ENCODE results near the gene STK32C.
"Not testable (repeated sequence)": the region's sequence is repeated elsewhere in the genome, so short reads cannot be mapped to it uniquely, and the experiment has no call there.

STK32C gene

DNA sequence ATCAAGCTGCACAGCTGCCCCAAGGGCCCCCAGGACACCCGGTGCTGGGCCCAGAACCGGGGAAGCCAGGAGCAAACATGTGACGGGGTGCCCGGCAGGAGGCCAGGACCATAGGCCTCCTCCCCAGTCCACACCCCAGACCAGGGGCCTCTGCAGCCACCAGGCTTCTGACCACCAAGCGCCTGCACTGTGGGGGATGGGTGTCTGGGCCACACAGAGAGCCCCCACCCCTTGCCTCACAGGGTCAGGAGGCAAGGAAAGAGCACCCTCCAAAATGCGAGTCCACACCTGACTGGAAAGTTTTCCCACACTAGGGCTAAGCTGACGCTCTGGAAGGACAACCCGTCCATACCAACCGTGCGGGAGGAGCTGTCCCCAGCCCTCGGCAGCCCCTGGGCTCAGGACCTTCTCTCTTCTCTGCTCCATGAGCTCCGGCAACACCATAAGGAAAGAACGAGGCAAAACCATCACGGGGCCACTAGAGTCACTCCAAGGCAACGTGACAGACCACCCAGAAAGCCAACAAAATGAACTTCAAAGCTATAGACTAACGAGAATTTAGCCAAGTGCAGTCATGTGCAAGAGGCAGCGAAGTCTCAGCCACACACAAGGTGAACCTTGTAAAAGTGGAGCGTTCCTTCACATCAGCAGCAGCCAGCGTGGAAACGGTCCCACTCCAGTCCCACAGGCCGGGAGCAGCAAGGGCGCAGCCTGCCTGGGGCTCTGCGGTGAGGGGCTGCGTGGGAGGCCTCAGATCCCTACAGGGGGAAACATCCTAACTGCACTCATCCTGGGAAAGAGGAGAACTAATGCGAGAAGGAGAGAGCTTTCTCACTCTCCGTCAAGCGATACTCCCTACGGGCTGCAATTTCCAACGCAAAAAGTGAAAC, 5.1 kb downstream of the STK32C start:
- no peak for DNase-seq (ENCODE audit: low read depth in 1 of 2, low spot score in 1 of 2)

DNA sequence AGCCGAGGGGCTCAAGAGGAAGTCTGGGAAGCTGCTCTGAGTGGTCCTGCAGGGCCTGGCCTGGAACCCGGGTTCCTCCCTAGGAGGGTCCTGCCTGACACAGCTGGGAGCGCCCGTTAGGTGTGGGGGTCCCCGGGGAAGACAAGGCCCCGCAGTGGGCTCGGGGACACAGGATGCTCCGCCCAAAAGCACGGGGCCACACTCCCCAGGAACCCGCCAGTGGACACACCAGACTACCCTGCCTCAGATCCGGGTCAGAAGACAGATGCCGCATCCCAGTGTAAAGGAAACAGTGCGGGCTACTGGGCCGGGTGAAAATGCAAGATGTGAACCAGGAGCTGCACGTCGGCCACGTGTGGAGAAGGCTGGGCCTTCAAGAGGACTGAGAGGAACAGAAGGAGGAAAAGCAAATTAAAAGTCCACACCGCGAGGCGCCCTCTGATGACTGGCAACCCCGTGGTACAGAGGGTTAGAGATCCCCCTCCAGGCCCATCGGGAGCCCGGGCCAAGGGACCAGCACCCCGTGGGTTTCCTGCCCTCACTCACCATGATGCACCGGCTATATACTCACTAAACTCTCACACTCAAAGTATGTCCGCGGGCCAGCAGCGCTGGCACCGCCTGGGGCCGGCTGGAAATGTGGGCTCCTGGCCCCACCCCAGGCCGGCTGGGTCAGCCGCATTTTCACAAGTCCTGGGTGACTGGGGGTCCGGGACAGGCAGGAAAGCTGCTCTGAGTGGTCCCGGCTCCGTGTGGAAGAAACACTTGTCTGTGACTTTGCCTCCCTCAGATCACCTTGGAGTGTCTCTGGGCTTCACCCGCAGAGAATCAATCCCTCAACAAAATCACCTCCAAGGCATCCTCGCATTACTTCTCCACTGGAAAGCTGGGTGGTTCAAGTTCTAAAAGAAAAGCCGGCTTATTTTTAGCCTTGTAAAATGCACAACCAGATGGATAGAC, 6.1 kb downstream of the STK32C start:
- no peak for DNase-seq (ENCODE audit: low read depth in 1 of 2, low spot score in 1 of 2)

DNA sequence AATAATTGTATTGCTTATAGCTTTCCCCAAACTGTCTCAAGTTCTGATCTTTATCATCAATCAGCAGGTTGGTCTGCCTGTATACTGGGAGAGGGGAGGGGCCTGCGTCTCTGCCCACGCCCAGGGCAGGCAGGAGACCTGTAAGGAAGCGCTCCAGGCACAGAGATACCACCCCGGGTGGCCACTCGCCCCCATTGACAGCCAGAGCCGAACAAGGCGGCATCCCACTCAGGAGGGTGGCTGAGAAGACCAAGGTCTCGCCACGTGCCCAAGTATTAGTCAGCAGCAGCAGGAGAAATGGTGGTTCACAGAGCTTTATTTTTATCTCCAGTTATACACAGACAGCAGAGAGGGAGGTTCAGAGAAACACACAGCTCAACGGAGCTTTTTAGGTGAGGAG, 7.2 kb downstream of the STK32C start:
- DNase-seq (ENCODE audit: low read depth in 1 of 2, low spot score in 1 of 2), result no peak

DNA sequence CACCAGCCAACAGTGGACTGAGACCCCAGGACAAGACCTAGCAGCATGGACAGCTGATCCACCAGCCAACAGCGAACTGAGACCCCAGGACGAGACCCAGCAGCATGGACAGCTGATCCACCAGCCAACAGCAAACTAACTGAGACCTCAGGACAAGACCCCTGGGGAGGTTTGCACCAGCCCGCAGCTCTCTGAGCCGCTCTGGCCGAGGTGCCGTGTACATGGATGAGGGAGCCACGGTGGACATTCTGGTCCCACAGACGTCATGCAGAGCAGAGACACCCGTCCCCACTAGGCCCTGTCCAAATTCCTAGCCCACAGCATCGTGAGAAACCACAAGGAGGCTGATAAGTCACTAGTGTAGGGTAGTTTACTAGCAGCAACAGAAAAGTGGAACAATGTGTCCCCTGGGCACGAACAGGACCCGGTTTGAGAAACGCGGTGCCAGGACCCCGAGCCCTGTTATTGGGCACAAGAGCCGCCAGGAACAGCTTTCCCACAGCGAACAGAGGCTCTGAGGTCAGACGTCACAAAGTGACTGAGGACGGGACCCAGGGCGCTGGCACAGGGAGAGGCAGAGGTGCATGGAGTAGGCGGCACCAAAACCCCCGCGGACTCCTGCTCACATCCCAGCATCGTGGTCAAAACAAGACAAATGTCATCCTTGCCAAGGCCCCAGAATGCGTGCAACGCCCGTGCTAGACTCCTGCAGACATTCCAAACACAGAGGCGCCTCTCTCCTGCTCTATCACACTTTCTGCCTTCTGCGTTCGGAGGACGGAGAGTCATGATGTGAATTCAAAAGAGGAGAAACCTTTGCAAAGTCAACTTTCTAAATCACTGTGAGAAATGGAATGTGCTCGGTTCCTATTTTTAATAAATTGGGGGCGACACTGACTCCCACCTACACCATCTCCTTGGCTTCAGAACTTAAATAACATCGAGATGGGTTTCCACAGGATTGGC, 8.1 kb downstream of the STK32C start:
- no peak for DNase-seq (ENCODE audit: low read depth in 1 of 2, low spot score in 1 of 2)

DNA sequence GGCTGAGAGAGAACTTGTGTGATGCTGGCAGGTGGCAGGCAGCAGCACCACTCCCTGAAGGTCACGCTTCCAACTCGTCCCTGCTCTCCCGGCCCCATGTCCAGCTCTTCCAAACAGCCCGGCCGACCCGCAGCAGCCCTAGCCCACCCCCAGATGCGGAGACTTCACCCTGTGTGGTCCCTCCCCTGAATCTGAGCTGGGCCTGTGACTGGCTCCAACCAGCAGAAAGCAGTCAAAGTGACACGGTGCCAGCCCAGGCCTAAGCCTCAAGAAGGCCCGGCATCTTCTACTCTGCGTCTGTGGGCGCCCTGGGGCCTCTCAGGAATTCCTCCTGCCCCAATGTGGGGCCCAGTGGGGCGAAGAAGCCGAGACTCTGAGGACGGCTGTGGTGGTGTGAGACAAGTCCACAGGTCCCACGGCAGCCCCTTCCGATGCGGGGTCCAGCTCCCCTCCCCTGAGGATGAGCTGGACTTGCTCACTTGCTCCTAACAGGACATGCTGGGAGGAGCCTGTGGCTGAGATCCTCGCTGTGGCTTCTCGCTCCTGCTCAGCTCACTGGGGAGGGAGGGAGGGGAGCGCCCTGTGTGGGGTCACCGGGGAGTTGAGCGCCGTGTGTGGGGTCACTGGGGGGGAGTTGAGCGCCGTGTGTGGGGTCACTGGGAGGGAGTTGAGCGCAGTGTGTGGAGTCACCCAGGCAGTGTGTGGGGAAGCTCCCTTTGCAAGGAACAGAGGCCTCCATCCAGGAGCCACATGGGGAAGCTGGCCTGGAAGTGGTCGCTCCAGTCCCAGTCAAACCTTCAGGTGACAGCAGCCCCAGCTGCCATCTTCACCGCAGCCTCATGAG, 9.5 kb downstream of the STK32C start:
- no peak for DNase-seq (ENCODE audit: low read depth in 1 of 2, low spot score in 1 of 2)

DNA sequence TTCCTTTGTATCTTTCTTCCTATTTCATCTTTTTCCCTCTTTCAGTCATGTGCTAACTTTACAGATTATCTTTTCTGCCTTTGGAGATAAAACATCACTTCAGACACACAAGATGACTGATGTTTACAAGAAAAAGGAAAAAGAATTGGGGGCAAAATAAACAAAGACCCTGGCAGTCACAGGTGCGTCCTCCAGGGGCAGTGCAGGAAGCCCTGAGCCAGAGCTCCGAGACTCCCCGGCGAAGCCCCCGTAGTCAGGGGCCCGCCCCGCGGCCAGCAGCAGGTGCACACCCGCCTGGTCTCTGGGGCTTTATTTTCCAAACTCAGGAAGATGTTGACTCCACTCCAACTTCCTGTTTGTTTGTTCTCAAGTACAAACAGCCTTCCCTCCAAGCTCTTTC, 10.2 kb downstream of the STK32C start:
- no peak for DNase-seq (ENCODE audit: low read depth in 1 of 2, low spot score in 1 of 2)

DNA sequence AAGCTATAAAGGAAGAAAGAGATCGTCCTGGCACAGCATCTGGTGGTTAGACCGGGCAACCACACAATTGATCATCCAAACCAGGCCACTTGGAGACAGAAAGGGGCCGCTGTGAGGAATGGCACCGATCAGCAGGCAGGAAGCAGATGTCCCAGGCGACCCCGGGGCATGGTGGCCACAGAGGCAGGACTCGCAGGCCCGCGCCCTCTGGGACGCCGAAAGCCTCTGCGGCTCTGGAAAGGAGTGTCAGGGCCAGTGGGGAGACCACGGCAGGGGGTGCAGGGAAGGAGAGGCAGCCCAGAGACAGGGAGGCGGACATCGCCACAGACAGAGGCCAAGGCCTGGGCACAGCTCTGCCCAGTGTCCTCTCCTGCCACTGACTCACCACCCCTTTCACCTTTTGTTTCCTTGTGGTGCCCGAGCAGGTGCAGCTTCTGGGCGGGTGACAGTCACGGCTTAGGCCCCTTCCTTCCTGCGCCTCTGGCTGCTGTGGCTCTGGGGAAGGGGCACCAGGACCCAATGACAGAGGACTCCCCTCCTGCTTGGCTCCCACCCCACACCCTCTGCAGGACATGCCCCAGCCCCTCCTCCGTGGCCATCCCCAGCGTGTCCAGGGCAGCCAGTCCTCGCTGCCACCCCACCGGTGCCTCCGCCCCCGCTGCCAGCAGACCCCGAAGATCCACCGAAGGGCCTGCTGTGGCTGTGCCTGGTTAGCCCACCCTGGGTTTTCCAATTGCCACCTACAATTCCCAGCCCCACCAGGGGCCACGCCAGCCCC, 10.9 kb downstream of the STK32C start:
- DNase-seq (ENCODE audit: low read depth in 1 of 2, low spot score in 1 of 2), result no peak

DNA sequence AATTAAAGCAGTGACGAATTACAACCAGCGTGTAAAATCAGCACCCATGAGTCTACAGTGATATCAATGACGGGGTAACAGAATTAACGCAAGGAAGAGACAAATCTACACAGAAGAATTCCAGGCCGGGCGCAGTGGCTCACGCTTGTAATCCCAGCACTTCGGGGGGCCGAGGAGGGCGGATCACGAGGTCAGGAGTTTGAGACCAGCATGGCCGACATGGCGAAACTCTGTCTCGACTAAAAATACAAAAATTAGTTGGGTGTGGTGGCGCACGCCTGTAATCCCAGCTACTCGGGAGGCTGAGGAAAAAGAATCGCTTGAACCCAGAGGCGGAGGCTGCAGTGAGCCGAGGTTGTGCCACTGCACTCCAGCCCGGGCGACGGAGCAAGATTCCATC, 12.3 kb downstream of the STK32C start:
- not testable (repeated sequence) for DNase-seq (ENCODE audit: low read depth in 1 of 2, low spot score in 1 of 2)

DNA sequence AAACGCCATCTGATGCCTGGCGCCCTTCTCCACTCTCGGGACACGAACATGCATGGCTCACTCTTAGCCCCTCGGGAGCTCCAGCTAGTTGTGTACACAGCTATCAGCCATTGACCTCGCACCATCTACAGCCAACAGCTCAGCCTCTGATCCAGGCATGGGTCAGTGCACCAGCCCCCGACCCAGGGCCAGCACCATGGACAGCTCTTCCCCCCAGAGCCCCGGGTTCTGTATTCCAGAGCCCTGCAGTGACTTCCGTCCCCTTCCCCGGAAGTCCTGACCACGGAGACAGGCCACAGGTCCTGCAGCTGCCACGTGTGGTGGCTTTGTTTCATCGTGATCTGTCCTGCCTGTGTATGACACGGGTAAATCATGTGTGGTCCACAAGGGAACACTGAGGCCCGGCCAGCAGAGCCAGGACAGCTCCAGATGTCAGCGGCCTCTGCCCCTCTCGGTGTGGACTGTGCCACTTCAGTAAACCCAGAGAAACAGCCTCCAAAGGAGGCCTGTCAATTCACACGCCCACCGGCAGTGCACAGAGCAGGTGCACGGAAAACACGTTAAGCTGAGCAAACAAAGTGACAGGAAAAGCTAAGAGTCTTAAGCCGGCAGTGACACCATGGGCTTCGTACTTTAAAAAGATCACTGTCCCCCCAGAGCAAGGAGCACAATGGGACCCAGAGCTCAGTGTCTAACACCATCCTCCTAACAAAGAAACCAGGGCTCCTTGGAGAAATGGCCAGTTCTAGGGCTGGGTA, 13.0 kb downstream of the STK32C start:
- DNase-seq (ENCODE audit: low read depth in 1 of 2, low spot score in 1 of 2), result no peak

DNA sequence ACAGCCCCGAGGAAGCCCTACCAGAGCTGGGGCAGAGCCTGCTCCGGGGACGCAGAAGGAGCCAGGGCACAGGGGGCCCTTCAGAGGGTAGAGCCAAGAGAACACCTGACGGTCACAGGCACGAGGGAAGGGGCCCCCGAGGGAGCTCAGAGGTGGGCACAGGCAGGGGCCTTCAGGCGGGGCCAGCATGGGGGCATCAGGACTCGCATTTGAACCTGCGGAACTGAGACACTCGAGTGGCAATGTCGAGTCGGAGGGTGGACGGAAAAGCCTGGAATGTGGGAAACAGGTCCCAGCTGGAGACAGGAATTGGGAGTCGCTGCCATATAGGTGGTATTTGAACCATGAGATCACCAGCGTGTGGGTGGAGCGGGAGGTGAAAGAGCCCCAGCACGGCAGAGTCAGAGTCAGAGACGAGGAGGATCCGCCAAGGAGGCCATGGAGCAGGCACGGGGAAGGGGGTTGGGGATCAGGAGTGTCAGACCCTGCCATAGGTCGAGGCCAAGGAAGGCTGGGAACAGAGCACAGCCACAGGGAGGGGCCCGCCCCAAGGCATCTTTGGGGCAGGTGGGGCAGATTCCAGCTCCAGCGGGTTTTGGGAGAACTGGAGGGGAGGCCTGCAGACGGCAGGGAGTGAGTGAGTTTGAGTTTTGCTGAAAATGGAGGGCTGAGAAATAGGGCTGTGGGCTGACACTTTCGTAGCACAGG, 13.8 kb downstream of the STK32C start:
- DNase-seq (ENCODE audit: low read depth in 1 of 2, low spot score in 1 of 2), result no peak

DNA sequence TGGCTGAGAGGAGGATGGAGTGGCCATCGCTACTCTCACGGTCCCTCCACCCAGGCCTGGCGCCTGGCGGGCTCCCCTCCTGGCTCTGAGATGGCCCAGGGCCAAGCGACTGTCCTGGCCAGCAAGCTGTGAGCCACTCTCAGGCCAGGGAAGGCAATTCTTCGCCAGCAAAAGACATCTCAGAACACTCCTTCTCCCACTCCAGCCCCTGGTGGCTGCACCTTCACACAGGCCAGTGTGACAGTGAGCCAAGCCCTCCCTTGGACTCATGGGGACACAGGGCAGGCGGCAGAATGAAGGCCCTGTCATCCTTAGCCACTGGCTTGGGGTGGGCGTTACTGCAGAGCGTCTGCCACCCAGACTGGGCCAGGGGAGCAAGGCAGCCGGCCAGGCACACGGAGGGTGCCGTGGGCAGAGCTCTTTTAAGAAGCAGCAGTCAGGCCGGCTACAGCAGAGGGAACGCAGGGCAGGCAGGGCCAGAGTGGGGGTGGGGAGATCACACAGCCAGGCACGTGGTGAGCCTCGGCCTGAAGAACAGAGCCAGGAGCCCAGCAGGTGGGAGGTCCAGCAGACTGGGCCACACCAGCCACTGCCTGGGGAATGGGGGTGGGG, 14.4 kb downstream of the STK32C start:
- no peak for DNase-seq (ENCODE audit: low read depth in 1 of 2, low spot score in 1 of 2)

DNA sequence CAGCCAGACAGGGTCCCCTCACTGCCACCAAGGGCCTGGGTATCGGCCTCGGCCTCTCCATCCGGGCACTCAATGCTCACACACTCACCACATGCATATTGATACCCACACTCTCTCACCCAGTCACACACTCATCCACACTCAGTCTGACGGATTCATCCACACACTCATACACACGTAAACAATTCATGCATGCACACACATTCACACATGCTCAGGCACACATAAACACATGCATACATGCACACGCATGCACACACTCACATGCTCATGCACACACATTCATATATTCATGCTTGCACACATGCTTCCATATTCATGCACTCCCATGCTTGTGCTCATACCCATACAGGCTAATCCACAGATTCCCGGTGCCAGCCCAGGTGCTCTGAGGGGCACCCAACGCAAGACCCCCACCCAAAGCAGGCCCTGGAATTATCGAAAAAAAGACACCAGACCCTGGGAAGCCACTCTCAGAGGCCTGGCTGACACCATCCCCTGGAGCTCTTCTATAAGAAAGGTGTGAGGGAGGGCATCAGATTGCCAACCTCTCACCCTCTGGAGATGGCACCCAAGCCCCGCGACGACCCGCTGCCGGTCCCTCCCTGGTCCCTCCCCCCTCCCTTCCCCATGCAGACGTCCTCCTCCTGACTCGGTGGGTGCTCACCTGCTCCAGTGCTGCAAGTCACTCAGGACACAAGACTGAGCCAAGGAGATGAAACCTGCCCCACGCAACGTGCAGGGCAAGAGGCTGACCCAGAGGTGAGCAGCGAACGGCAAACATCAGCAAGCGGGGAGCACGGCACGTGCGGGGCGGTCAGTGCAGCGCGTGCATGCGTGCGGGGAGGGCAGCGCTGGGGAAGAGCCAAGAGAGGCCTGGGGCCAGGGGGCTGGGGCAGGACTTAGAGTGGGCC, 15.2 kb downstream of the STK32C start:
- DNase-seq (ENCODE audit: low read depth in 1 of 2, low spot score in 1 of 2), result no peak

DNA sequence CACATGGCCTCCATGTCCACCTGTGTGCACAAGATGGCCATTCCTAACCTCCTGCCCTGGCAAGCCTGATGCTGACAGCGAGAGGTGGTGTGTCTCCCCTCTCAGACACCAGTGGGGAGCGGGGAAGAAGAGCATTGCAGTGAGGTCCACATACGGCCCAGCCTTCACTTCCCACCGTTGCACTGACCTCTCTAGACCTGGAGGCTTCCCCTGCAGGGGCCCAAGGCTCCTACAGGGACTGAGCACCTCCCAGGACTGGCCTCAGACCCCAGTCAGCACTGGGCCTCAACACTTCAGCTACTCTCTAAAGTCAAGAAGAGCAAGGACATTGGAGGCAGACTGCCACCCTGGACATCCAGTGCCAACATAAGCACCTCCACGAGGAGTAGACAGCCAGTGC, 15.9 kb downstream of the STK32C start:
- no peak for DNase-seq (ENCODE audit: low read depth in 1 of 2, low spot score in 1 of 2)

DNA sequence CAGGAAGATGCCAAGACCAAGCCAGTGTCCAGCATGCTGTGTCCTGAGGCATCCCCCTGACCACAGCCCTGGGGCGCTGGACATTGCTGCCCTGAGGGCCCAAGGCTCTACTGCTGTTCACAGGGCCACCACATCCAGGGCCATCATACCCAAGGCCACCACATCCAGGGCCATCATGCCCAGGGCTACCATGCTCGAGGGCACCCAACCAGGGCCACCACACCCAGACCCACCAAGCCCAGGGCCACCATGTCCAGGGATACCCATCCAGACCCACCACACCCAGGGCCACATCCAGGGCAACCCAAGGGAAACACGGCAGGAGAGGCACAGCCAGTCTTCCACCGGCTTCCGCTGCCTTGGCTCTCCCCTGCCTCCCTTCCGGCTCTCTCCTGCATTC, 17.1 kb downstream of the STK32C start:
- DNase-seq (ENCODE audit: low read depth in 1 of 2, low spot score in 1 of 2), result no peak

DNA sequence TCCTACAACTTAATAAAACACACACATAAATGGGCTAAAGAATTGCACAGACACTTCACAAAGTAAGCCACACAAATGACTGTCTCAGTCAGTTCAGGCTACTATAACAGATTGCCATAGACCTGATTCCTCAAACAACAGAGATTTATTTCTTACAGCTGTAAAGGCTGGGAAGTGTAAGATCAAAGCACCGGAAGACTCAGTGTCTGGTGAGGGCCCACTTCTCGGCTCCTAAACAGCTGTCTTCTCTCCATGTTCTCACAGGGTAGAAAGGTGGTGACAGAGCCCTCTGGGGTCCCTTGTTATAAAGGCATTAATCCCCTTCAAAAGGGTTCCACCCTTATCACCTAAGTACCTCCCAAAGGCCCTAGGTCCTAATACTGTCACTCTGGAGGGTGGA, 18.3 kb downstream of the STK32C start:
- no peak for DNase-seq (ENCODE audit: low read depth in 1 of 2, low spot score in 1 of 2)

DNA sequence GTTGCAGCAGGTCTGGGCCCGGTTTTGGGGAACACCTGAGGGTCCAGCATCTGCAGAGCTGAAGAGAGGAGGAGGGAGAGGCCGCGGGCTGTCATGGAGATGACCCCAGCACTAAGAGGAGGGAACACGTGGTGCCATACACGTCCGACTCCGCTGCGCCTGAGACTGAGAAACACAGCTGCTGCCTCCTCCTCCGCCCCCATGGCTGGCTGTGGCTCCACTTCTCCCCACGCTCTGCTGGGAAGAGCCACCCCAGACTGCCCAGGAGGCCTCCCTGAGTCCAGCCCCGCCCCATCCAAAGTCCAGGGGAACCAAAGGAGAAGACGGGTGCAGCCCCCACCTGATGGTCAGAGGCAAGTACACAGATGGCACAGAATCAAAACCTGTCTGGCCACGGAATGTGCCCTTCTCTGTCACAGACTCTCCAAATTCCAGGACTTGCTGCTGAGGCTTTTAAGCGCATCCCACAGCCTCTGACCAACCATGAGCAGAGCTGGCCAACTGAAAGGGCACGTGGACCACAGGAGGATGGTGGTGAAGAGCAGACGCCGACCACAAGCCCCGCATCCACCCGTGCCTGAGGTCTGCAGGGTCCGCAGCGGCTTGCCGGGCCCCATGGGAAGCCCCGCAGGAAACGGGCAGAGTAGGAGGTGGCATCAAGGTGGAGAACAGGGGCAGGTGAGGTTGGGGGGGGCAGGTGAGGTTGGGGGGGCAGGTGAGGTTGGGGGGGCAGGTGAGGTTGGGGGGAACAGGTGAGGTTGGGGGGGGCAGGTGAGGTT, 24.0 kb downstream of the STK32C start:
- DNase-seq (ENCODE audit: low read depth in 1 of 2, low spot score in 1 of 2), result no peak

All from activated CD4-positive, alpha-beta T cell treated with anti-CD3 and anti-CD28 coated beads, Interleukin-2, amount 50 U/mL, for 24 hours (primary cell).